Stomach (tissue), 9 donors: ENCODE results near the gene IKBKG. TPM values are rescaled to one million over a fixed set of nuclear protein-coding genes. Genes with fewer than 3 reads are reported as not detected.

ENCODE experiments used
- DNase-seq, 2 donors: peaks; one replicate each; pipeline versions ENCODE4 v3.0.0 to v3.0.0-alpha.2; 2013 to 2019
- H3K27ac ChIP-seq, 5 donors: fragments of 200-600 bp in 4 of 5; sonication (generic) in 4 of 5; one replicate each; pipeline ENCODE4 v1.5.1; 2013 to 2019; ENCODE audit warnings: mild to moderate bottlenecking in 1 of 5, moderate library complexity in 1 of 5
- H3K27me3 ChIP-seq, 3 donors: fragments of 200-600 bp; sonication (generic); one replicate each; pipeline ENCODE4 v1.5.1; 2017 to 2019; ENCODE audit warnings: mixed run types in 1 of 3
- H3K36me3 ChIP-seq, 4 donors: fragments of 200-600 bp; sonication (generic); 1 replicate in 3 of 4; 2 replicates in 1 of 4; pipeline ENCODE4 v1.5.1; 2016 to 2019
- H3K4me1 ChIP-seq, 4 donors: fragments of 200-600 bp; sonication (generic); one replicate each; pipeline ENCODE4 v1.5.1; 2016 to 2019
- H3K4me3 ChIP-seq, 4 donors: fragments of 200-600 bp; sonication (generic) in 3 of 4; one replicate each; pipeline ENCODE4 v1.5.1; 2016 to 2019; ENCODE audit warnings: mild to moderate bottlenecking in 1 of 4
- H3K9me3 ChIP-seq, 4 donors: fragments of 200-600 bp; sonication (generic); one replicate each; pipeline ENCODE4 v1.5.1; 2016 to 2019
- CTCF ChIP-seq, 7 experiments: fragments of 450-650 bp in 4 of 7; fragments of 200-600 bp in 3 of 7; sonication (generic) in 3 of 7; IDR thresholded peaks; one replicate each; pipeline ENCODE4 v1.5.1; 2016 to 2019; ENCODE audit warnings: antibody characterized with exemption in 7 of 7, control low read depth in 2 of 7, mild to moderate bottlenecking in 1 of 7
- EP300 ChIP-seq: sonication (generic); formaldehyde crosslinking; IDR thresholded peaks from one replicate; pipeline ENCODE4 v1.6.1; 2017; ENCODE audit warnings: antibody characterized with exemption
- POLR2A ChIP-seq, 4 donors: fragments of 450-650 bp; IDR thresholded peaks; one replicate each; pipeline ENCODE4 v1.6.1; 2016; ENCODE audit warnings: antibody characterized with exemption in 4 of 4, control low read depth in 2 of 4, mild to moderate bottlenecking in 1 of 4, moderate library complexity in 1 of 4
- POLR2AphosphoS5 ChIP-seq, 3 donors: sonication (generic); formaldehyde crosslinking; IDR thresholded peaks; one replicate each; pipeline ENCODE4 v1.6.1; 2016; ENCODE audit warnings: antibody characterized with exemption in 3 of 3
- WGBS, 5 donors: extraction: QIAGEN DNeasy Blood & Tissue Kit in 3 of 5; methylation state at CpG; one replicate each; pipeline versions ENCODE4 v1.1.5 to v1.1.7; 2013 to 2018; 5-methylcytosine and 5-hydroxymethylcytosine counted together
- intact Hi-C: fragments of 100-400 bp; cut with DNase I; formaldehyde crosslinking; loops from one replicate; pipeline ENCODE4 v1.15.1; 2023; ENCODE audit warnings: low total_unique reads
- polyA plus RNA-seq, 3 donors: library from polyadenylated mRNA; stranded (reverse); fragments of 200-250 nt; gene quantifications; one replicate each; pipeline ENCODE4 v1.2.3, GENCODE V29; 2013
- total RNA-seq, 5 donors: library from RNA; depleted of rRNA; stranded (reverse); fragments of >200 nt; gene quantifications; one replicate each; pipeline versions ENCODE4 v1.1.0 to v1.2.3, GENCODE V29; 2014 to 2016
- donor health status: healthy with polysubstance abuse.
- donor health status: Bipolar disorder and iron deficiency.
- donor health status: healthy.

Gene IKBKG
- total and polyA plus RNA-seq, 8 donors, result 7.6 to 24.3 (median 17.4) TPM

GRCh38 chrX:154594491-154594890 lies 47.1 kb downstream of the IKBKG start:
- no peak overlapping the region for H3K27ac ChIP-seq
- peaks cover 0 to 2% (median 0%) of the 10 kb centered on the region in 3 donors for H3K27me3 ChIP-seq
- intact Hi-C loops, result no loop called here
- H3K9me3 ChIP-seq, result peaks cover 0 to 36% (median 12%) of the 10 kb centered on the region in 4 donors
- no peak for DNase-seq
- H3K4me3 ChIP-seq, result no peak overlapping the region
- no peaks in the 10 kb centered on the region for H3K4me1 ChIP-seq
- no peak for TF ChIP-seq CTCF (IDR thresholded peaks at IDR 0.05)
- no peak for TF ChIP-seq EP300
- no peak for TF ChIP-seq POLR2AphosphoS5 (IDR thresholded peaks at IDR 0.05)
- no peak for TF ChIP-seq POLR2A (IDR thresholded peaks at IDR 0.05)
- H3K36me3 ChIP-seq, result no peaks in the 10 kb centered on the region
- 61 to 92% (median 80%) methylated on average over 3 to 4 of the region's 4 CpGs for WGBS, 5 donors

- Histone ChIP-seq H3K27ac (no peak overlapping the region), H3K4me3 (no peak overlapping the region), H3K4me1 (no peaks in the 10 kb centered on the region), H3K36me3 (no peaks in the 10 kb centered on the region), H3K27me3 (peaks cover 0 to 10% (median 0%) of the 10 kb centered on the region in 3 donors), H3K9me3 (peaks cover 0 to 36% (median 12%) of the 10 kb centered on the region in 4 donors)
- WGBS, 5 donors, result 47 to 72% (median 53%) methylated on average over 2 of the region's 2 CpGs
- intact Hi-C loops, result no loop called here
- TF ChIP-seq EP300, result no peak
- TF ChIP-seq POLR2AphosphoS5 (IDR thresholded peaks at IDR 0.05), result no peak
- no peak for TF ChIP-seq CTCF (IDR thresholded peaks at IDR 0.05)
- TF ChIP-seq POLR2A (IDR thresholded peaks at IDR 0.05), result no peak
- DNase-seq, result no peak
Measured at GRCh38 chrX:154595559-154596249, 48.3 kb downstream of the IKBKG start.

- no peak overlapping the region for H3K4me3 ChIP-seq
- H3K36me3 ChIP-seq, result no peaks in the 10 kb centered on the region
- H3K4me1 ChIP-seq, result no peaks in the 10 kb centered on the region
- TF ChIP-seq POLR2A (IDR thresholded peaks at IDR 0.05) (no peak), CTCF (IDR thresholded peaks at IDR 0.05) (no peak), POLR2AphosphoS5 (IDR thresholded peaks at IDR 0.05) (no peak), EP300 (no peak)
- 0 to 36% (median 18%) methylated on average over 2 to 3 of the region's 3 CpGs for WGBS, 5 donors
- intact Hi-C loops, result no loop called here
- peaks cover 0 to 10% (median 0%) of the 10 kb centered on the region in 3 donors for H3K27me3 ChIP-seq
- H3K27ac ChIP-seq, result no peak overlapping the region
- DNase-seq, result peak in 1 of 2 donors; percentile 13
- peaks cover 0 to 33% (median 10%) of the 10 kb centered on the region in 4 donors for H3K9me3 ChIP-seq
Measured at GRCh38 chrX:154596290-154596929, 49.0 kb downstream of the IKBKG start.

- WGBS, 5 donors, result 84 to 89% (median 85%) methylated on average over 7 to 12 of the region's 12 CpGs
- peaks cover 0 to 24% (median 8%) of the 10 kb centered on the region in 4 donors for H3K9me3 ChIP-seq
- intact Hi-C loops, result no loop called here
- no peaks in the 10 kb centered on the region for H3K36me3 ChIP-seq
- peaks cover 0 to 10% (median 0%) of the 10 kb centered on the region in 3 donors for H3K27me3 ChIP-seq
- H3K27ac ChIP-seq, result no peak overlapping the region
- DNase-seq, result no peak
- TF ChIP-seq POLR2A (IDR thresholded peaks at IDR 0.05) (no peak), CTCF (IDR thresholded peaks at IDR 0.05) (no peak), POLR2AphosphoS5 (IDR thresholded peaks at IDR 0.05) (no peak), EP300 (no peak)
- H3K4me1 ChIP-seq, result no peaks in the 10 kb centered on the region
- H3K4me3 ChIP-seq, result no peak overlapping the region
Measured at GRCh38 chrX:154597221-154597620, 49.8 kb downstream of the IKBKG start.
